Common myeloid progenitor, CD34-positive (primary cell): ENCODE measurements around the gene SLC34A3. TPM values are rescaled to one million over a fixed set of nuclear protein-coding genes. Genes with fewer than 3 reads are reported as not detected.

Source experiments
- CTCF ChIA-PET: fragments of 350-600 bp; sonication (Branson Sonifier 250); formaldehyde crosslinking; loops from one replicate; lab custom pipeline; 2021; ENCODE audit warnings: antibody characterized with exemption; lab: Charles Lee
- POLR2A ChIA-PET: fragments of 350-600 bp; sonication (Branson Sonifier 250); formaldehyde crosslinking; loops from one replicate; lab custom pipeline; 2021; ENCODE audit warnings: antibody characterized with exemption; lab: Charles Lee
- DNase-seq, 3 donors: peaks; one replicate each; pipeline versions ENCODE4 v3.0.0 to v3.0.0-alpha.2; 2013
- H3K27ac ChIP-seq, 2 experiments: 1 replicate in 1 of 2; 2 replicates in 1 of 2; pipeline ENCODE4 v1.7.0; 2013; ENCODE audit warnings: inconsistent platforms in 2 of 2, low read length in 2 of 2, mild to moderate bottlenecking in 2 of 2, low read depth in 1 of 2, moderate library complexity in 1 of 2; ENCODE audit not compliant: severe bottlenecking in 2 of 2, insufficient read depth in 1 of 2, poor library complexity in 1 of 2
- H3K27me3 ChIP-seq, 5 experiments: replicated peaks in 2 of 5; 1 replicate in 3 of 5; 2 replicates in 2 of 5; pipeline versions ENCODE4 v1.6.1 to v1.7.0; 2013; ENCODE audit warnings: low read length in 4 of 5, mild to moderate bottlenecking in 2 of 5, moderate library complexity in 2 of 5, inconsistent platforms in 1 of 5; ENCODE audit not compliant: insufficient read depth in 5 of 5, control insufficient read depth in 4 of 5
- H3K36me3 ChIP-seq, 4 experiments: 1 replicate in 2 of 4; 2 replicates in 2 of 4; pipeline versions ENCODE4 v1.6.1 to v1.7.0; 2013; ENCODE audit warnings: low read length in 3 of 4, control low read depth in 1 of 4, mild to moderate bottlenecking in 1 of 4; ENCODE audit not compliant: control insufficient read depth in 4 of 4, insufficient read depth in 4 of 4
- H3K4me1 ChIP-seq, 4 experiments: 1 replicate in 3 of 4; 2 replicates in 1 of 4; pipeline versions ENCODE4 v1.6.1 to v1.7.1; 2013; ENCODE audit warnings: low read length in 3 of 4, mild to moderate bottlenecking in 3 of 4, control low read depth in 1 of 4, inconsistent platforms in 1 of 4, moderate library complexity in 1 of 4; ENCODE audit not compliant: control insufficient read depth in 4 of 4, insufficient read depth in 4 of 4; ENCODE audit errors: control extremely low read depth in 1 of 4
- H3K4me3 ChIP-seq, 7 experiments: 1 replicate in 4 of 7; 2 replicates in 3 of 7; pipeline versions ENCODE4 v1.5.1 to v1.7.0; 2013; ENCODE audit warnings: mild to moderate bottlenecking in 7 of 7, low read length in 6 of 7, moderate library complexity in 6 of 7, inconsistent platforms in 2 of 7, low read depth in 2 of 7, control low read depth in 1 of 7; ENCODE audit not compliant: insufficient read depth in 4 of 7, control insufficient read depth in 1 of 7; ENCODE audit errors: extremely low read depth in 1 of 7
- H3K9me3 ChIP-seq, 5 experiments: 1 replicate in 4 of 5; 2 replicates in 1 of 5; pipeline versions ENCODE4 v1.6.1 to v1.7.1; 2013; ENCODE audit warnings: low read length in 4 of 5, mild to moderate bottlenecking in 2 of 5, inconsistent platforms in 1 of 5, low read depth in 1 of 5, moderate library complexity in 1 of 5; ENCODE audit not compliant: control insufficient read depth in 4 of 5, insufficient read depth in 2 of 5; ENCODE audit errors: control extremely low read depth in 1 of 5
- WGBS: methylation state at CpG from one replicate; pipeline ENCODE4 v1.1.5; 2013; ENCODE audit not compliant: insufficient coverage; 5-methylcytosine and 5-hydroxymethylcytosine counted together
- polyA plus RNA-seq: library from polyadenylated mRNA; unstranded; fragments of 120-200 nt; gene quantifications from one replicate; pipeline ENCODE4 v1.2.1, GENCODE V29; 2013

SLC34A3 gene
- 0.18 TPM for polyA plus RNA-seq

GRCh38 chr9:137230705-137231371 lies at the start of gene SLC34A3:
Gene SLC34A3, plus strand, starts transcription at chr9:137230901. Its CDS starts 802 bp downstream, at chr9:137231703.
- ChIA-PET POLR2A (no interaction called here), CTCF (interaction anchor here (1.0 kb wide), 1 partner anchor 23 kb away, joined by 3 read pairs; no protein-coding TSS in a partner anchor)
- no peak within 1 kb of the TSS for H3K4me3 ChIP-seq
- H3K36me3 ChIP-seq: no peaks in the 10 kb centered on the region
- peaks cover 0 to 42% (median 0%) of the 10 kb centered on the region in 5 experiments for H3K27me3 ChIP-seq
- no peak for DNase-seq
- WGBS: 84% methylated on average over 11 of the region's 14 CpGs
- no peaks in the 10 kb centered on the region for H3K9me3 ChIP-seq
- H3K4me1 ChIP-seq: peaks cover 0 to 15% (median 10%) of the 10 kb centered on the region in 4 experiments
- no peak within 1 kb of the TSS for H3K27ac ChIP-seq

GRCh38 chr9:137181680-137182079 lies 49.0 kb upstream of the SLC34A3 start:
- Histone ChIP-seq H3K27ac (no peak overlapping the region), H3K36me3 (peaks cover 0 to 86% (median 59%) of the 10 kb centered on the region in 4 experiments), H3K4me3 (no peak overlapping the region), H3K9me3 (no peaks in the 10 kb centered on the region), H3K27me3 (no peaks in the 10 kb centered on the region), H3K4me1 (peaks cover 0 to 11% (median 4%) of the 10 kb centered on the region in 4 experiments)
- POLR2A ChIA-PET: no interaction called here
- CTCF ChIA-PET: no interaction called here
- no peak for DNase-seq
- WGBS: 92% methylated on average over 20 of the region's 22 CpGs

- Histone ChIP-seq H3K4me3 (no peak overlapping the region), H3K27ac (no peak overlapping the region), H3K9me3 (no peaks in the 10 kb centered on the region), H3K4me1 (peaks cover 0 to 22% (median 16%) of the 10 kb centered on the region in 4 experiments), H3K27me3 (no peaks in the 10 kb centered on the region), H3K36me3 (peaks cover 5 to 89% (median 60%) of the 10 kb centered on the region in 4 experiments)
- CTCF ChIA-PET: no interaction called here
- POLR2A ChIA-PET: no interaction called here
- DNase-seq: no peak
- WGBS: 93% methylated on average over 7 of the region's 17 CpGs
Measured at GRCh38 chr9:137182836-137183235, 47.9 kb upstream of the SLC34A3 start.

GRCh38 chr9:137183980-137184595 lies 46.6 kb upstream of the SLC34A3 start:
- H3K36me3 ChIP-seq: peaks cover 5 to 77% (median 55%) of the 10 kb centered on the region in 4 experiments
- peaks cover 0 to 21% (median 20%) of the 10 kb centered on the region in 4 experiments for H3K4me1 ChIP-seq
- H3K27ac ChIP-seq: no peak overlapping the region
- ChIA-PET CTCF (no interaction called here), POLR2A (no interaction called here)
- WGBS: 97% methylated on average over 27 of the region's 27 CpGs
- no peak overlapping the region for H3K4me3 ChIP-seq
- no peaks in the 10 kb centered on the region for H3K9me3 ChIP-seq
- DNase-seq: no peak
- H3K27me3 ChIP-seq: no peaks in the 10 kb centered on the region

DNA sequence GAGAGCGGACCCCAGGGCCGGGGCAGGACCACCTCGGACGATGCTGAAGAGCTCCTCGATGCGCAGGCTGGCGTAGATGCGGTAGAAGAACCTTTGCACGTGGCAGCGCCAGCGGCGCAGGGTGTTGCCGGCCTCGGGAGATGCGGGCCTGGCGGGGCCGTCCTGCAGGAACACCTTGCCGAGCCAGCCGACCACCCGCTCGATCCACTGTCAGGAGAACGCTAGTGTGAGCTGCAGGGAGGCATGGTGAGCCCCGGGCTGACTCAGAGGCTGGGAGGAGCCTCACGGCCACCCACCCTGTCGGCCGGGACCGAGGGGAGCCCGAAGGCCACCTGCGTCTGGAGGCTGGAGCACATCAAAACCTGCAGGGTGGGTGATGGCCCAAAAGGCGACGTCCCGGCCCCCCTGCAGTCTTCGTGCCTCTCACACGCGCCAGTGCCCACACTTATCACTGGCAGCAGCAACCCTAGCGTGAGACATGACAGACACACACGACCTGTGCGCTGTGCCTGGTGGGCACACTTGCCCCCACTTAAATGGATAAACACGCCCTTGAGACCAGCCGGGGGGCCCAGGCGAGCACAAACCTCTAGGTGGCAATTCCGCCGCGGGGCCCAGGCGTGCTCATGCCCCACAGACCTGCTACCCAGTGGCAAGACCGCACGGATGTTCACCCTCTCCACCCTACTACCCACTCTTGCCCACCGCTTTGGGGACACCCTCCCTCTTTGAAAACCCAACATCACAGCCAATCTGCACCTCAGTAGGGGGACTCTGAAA lies 45.6 kb upstream of the SLC34A3 start:
- CTCF ChIA-PET: interaction anchor here (1.0 kb wide), 1 partner anchor 8 kb away, joined by 3 read pairs; no protein-coding TSS in a partner anchor

GRCh38 chr9:137185921-137186320 lies 44.8 kb upstream of the SLC34A3 start:
- 90% methylated on average over 19 of the region's 19 CpGs for WGBS
- Histone ChIP-seq H3K36me3 (peaks cover 5 to 71% (median 48%) of the 10 kb centered on the region in 4 experiments), H3K9me3 (no peaks in the 10 kb centered on the region), H3K4me1 (peaks cover 3 to 39% (median 36%) of the 10 kb centered on the region in 4 experiments), H3K27ac (no peak overlapping the region), H3K4me3 (no peak overlapping the region), H3K27me3 (no peaks in the 10 kb centered on the region)
- ChIA-PET CTCF (interaction anchor here (6.1 kb wide), 1 partner anchor 9 kb away, joined by 33 read pairs; no protein-coding TSS in a partner anchor), POLR2A (interaction anchor here (0.6 kb wide), 1 partner anchor 437 kb away, joined by 8 read pairs; no protein-coding TSS in a partner anchor)
- DNase-seq: no peak

More for the DNA sequence above, 45.6 kb upstream of the SLC34A3 start:
- 96% methylated on average over 45 of the region's 48 CpGs for WGBS
- H3K4me1 ChIP-seq: peaks cover 3 to 31% (median 30%) of the 10 kb centered on the region in 4 experiments
- no peaks in the 10 kb centered on the region for H3K27me3 ChIP-seq
- POLR2A ChIA-PET: no interaction called here
- no peak overlapping the region for H3K4me3 ChIP-seq
- H3K9me3 ChIP-seq: no peaks in the 10 kb centered on the region
- H3K36me3 ChIP-seq: peaks cover 5 to 71% (median 50%) of the 10 kb centered on the region in 4 experiments
- DNase-seq: no peak
- H3K27ac ChIP-seq: no peak overlapping the region
